ENCODE measurements around the gene A2M.

A2M gene

DNA sequence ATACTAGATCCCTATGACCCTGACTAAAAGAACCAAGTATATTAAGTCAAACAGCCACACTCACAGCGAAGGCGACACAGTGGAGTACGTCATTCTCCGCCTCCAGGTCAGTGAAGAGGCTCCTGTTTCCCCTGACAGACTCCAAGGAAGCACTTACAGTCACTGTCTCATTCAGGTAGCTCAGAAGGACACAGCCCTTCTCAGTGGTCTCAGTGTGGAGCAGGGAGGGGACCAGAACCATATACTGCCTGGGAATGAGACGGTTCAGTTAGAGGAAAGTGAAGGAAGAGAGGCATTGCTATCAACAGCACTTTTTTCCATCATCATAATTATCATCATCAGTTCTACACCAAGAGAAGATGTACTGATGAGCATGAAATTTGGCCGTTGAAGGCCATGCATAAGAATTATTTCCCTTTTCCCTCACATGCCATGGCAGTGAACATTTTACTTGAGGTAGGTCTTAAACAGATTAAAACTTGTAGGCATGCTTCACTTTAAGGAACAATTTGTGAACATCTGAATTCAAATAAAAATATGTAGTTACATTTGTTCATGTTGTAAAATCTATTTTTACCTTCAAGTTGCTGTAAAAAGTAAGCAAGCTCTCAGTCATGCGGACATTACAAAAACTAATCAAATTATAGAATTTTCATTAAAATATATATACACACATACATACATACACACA lies 2.3 kb downstream of the A2M start:
- POLR2A ChIA-PET, result no interaction called here
- TF ChIP-seq, protein P1, sequence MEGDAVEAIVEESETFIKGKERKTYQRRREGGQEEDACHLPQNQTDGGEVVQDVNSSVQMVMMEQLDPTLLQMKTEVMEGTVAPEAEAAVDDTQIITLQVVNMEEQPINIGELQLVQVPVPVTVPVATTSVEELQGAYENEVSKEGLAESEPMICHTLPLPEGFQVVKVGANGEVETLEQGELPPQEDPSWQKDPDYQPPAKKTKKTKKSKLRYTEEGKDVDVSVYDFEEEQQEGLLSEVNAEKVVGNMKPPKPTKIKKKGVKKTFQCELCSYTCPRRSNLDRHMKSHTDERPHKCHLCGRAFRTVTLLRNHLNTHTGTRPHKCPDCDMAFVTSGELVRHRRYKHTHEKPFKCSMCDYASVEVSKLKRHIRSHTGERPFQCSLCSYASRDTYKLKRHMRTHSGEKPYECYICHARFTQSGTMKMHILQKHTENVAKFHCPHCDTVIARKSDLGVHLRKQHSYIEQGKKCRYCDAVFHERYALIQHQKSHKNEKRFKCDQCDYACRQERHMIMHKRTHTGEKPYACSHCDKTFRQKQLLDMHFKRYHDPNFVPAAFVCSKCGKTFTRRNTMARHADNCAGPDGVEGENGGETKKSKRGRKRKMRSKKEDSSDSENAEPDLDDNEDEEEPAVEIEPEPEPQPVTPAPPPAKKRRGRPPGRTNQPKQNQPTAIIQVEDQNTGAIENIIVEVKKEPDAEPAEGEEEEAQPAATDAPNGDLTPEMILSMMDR (IDR thresholded peaks at IDR 0.05; ENCODE audit: control extremely low read depth, extremely low read depth, low read depth, missing control alignments), result no peak
- DNase-seq (ENCODE audit: extremely low spot score), result no peak
- CTCF ChIA-PET, result interaction anchor here (1.1 kb wide), 1 partner anchor 12 kb away, joined by 3 read pairs; no protein-coding TSS in a partner anchor

DNA sequence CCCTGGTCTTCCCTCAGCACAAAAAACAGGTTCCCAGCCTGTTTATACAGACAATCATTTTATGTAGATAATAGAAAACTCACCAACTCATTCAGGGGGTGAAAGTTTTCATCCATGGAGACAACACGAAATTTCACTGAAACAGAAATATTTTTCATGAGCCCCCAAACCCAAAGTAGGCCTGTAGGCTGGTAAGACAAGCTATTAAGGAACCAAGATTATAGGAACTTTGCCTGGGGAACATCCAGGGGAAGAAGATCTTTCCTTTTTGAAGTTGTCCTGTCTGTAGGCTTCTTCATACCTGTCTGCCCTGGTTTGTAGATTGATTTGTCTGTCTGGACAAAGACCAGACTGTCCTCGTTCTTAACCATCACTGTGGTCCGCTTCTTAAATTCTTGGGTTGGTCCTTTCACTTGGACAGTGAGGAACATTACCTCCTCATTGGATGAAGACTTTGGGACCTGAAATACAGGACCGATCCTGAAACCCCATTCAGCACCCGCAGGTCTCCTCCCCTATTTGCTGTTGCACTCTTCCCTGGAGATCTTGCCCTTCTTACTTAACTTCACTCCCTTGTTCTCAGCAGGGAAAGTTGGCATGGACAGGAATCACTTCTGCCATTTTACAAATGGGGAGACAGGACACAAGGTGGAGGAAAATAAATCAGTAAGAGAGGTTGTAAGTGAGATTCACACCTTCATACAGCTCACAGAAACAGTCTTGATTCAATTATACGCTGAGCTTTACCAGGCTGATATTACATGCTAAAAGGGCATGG lies 3.5 kb downstream of the A2M start:
- POLR2A ChIA-PET, result no interaction called here
- no peak for DNase-seq (ENCODE audit: extremely low spot score)
- CTCF ChIA-PET, result interaction anchor here (1.1 to 1.5 kb wide), 2 partner anchors 8 to 11 kb away, joined by 3 to 4 read pairs; no protein-coding TSS in a partner anchor
- TF ChIP-seq, protein P1 (IDR thresholded peaks at IDR 0.05; ENCODE audit: control extremely low read depth, extremely low read depth, low read depth, missing control alignments), result no peak

DNA sequence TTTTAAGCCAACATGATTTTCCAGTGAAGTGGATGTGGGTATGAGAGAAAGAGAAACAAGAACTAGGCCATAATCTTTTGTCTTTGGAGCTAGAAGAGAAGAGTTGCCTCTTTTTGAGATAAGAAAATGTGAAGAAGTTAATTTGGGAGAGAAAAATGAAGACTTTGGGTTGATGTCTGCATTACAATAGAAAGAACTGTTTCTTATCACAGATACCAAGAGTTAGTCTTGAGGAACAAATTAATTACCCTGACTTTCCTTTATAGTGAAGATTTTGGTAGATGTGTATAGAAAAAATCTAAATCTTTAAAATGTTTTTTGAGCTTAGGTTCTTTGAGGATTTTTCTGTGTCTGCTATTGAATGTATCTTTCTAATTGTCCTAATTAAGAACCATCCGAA lies 4.2 kb downstream of the A2M start:
- TF ChIP-seq, protein P1 (IDR thresholded peaks at IDR 0.05; ENCODE audit: control extremely low read depth, extremely low read depth, low read depth, missing control alignments), result no peak
- POLR2A ChIA-PET, result no interaction called here

DNA sequence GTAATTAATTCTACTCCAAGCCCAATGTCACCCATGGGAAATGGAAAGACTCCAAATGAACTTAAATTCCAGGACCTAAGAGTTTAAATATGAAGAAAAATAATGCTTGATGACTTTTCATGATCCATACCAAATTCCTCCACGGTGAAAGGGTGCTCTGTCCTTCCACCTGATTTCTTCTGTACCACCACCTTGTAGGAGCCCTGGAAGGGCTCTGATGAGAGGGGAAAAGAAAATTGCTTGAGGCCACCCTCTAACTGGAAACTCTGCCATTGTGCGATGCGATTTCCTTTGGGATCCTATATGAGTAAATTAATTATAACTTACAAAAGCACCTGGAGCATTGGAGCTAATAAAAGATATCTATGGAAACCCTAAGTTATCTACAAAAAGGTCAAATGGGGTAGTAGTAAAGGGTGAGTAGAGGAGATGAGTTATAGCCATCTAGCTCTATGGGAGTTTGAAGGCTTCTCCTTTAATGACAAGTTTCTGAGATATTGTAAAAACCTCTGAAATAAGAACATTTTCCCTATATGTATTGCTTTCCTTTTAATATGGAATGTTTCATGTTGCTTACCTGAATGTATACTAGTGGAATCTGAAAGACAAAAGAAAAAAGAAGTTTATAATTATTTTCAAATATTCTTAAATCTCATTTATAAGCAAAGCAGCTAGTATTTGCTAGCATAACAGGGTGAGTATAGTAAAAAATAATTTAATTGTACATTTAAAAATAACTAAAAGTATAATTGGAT lies 5.8 kb downstream of the A2M start:
- ChIA-PET CTCF (interaction anchor here (0.8 to 1.6 kb wide), 2 partner anchors 8 to 12 kb away, joined by 3 read pairs; no protein-coding TSS in a partner anchor), POLR2A (no interaction called here)
- TF ChIP-seq, protein P1 (IDR thresholded peaks at IDR 0.05; ENCODE audit: control extremely low read depth, extremely low read depth, low read depth, missing control alignments), result no peak
- no peak for DNase-seq (ENCODE audit: extremely low spot score)

More for the DNA sequence above, 4.2 kb downstream of the A2M start:
- CTCF ChIA-PET, result interaction anchor here (1.1 to 1.5 kb wide), 2 partner anchors 9 to 24 kb away, joined by 4 read pairs; no protein-coding TSS in a partner anchor
- no peak for DNase-seq (ENCODE audit: extremely low spot score)

DNA sequence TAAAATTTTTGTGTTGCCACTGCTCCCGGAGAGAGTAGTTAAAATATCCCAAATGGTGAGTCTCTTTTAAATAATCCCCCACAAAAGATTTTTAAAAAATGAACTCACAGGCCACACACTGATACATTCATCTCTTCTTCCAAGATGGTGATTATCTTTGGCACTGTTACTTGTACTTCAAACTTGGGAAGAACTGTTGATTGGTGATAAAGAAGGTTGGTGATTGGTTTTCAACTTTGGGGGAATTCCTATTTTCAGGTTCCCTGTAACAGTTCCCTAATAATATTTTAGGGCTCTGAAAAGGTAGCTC lies 6.6 kb downstream of the A2M start:
- TF ChIP-seq, protein P1 (IDR thresholded peaks at IDR 0.05; ENCODE audit: control extremely low read depth, extremely low read depth, low read depth, missing control alignments), result no peak
- CTCF ChIA-PET, result interaction anchor here (1.6 kb wide), 1 partner anchor 11 kb away, joined by 3 read pairs; no protein-coding TSS in a partner anchor
- no peak for DNase-seq (ENCODE audit: extremely low spot score)
- POLR2A ChIA-PET, result no interaction called here

DNA sequence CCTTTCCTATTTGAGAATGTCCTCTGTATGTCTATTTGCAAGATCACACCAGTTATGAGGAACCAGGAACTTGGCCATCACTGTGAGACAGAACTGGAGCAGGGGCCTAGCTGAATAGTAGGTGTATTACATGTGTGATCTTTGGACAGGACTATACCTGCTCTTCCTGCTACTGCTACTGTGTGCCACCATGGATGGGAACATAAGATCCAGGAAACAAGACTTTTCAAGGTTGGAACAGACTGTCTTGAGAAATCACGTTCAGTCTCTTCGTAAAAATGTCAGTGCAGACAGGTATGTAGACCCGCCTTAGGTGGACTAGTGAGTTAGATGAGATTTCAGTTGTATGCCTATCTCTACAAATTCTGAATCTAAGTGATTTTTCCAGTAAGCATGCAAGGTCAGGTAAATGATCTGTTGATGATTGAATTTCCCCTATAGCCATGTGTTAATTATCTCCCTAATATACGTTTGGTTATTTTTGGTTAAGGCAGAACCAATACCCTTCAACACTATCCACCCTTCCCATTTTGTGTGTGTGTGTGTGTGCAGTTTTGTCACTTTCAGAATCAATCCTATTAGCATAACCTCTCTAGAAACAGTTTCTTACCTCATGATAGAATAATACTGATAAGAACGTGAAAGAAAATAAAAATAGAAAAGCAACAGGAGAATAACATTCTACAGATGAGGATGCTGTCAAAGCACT lies 7.1 kb downstream of the A2M start:
- DNase-seq (ENCODE audit: extremely low spot score), result no peak
- TF ChIP-seq, protein P1 (IDR thresholded peaks at IDR 0.05; ENCODE audit: control extremely low read depth, extremely low read depth, low read depth, missing control alignments), result no peak
- CTCF ChIA-PET, result interaction anchor here (1.6 kb wide), 1 partner anchor 10 kb away, joined by 3 read pairs; no protein-coding TSS in a partner anchor
- POLR2A ChIA-PET, result no interaction called here

All from GM10248 (cell line).